Stimulated activated CD4-positive, alpha-beta T cell treated with anti-CD3 and anti-CD28 coated beads, Interleukin-12 subunit alpha, Interleukin-12 subunit beta, amount 100 ng/mL, for 48 hours (primary cell): ENCODE data around the gene LRRN4.

ENCODE experiments used
- DNase-seq, 3 donors: peaks; one replicate each; pipeline ENCODE4 v3.0.0-alpha.2; 2020; ENCODE audit warnings: low read depth in 2 of 3, low spot score in 1 of 3

The LRRN4 gene

DNA sequence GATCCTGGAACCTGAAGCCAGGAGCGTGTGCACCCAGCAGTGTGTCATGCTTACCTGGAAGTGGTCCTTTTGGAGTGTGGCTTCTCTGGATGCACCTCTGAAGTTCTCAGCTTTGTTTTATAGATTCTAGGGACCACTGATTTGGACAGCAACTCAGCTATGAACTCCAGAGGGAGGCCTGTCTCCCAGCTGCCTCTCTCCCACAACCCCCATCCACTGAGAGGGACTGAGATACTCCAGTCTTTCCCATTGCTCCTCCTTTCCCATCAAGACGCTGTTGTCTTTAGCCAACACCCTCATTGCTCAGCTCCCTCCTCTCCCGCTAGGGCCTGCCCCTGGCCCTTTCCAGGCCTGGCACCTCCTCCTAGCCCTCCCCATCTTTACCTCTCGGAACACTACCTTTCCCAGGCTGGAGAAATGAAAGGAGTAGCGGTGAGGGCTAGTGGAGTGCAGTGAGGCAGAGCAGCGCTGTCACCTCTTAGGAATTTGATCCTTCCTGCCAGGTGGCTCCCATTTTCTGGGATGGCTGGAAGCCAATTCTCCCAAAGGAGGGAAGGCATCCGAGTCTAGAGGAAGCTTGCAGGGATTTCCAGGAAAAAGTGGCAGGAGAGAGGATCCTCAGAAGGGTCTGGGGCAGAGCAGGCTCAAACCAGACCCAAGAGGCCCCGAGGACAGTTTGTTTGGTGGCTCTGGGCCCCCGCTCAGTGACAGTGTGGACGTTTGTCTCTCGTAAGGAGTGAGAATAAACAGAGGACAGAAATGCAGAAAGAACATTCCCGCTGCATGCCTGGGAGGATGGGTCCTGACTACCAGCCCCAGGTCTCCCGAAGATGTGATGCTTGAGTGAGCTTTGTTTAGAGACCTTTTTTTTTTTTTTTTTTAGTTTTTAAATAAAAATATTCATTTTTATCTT lies at the start of gene LRRN4:
LRRN4 (minus strand) TSS at position 285 of the 913 bp plus-strand sequence. CDS start 1,261 bp downstream, outside the sequence.
- no peak for DNase-seq

DNA sequence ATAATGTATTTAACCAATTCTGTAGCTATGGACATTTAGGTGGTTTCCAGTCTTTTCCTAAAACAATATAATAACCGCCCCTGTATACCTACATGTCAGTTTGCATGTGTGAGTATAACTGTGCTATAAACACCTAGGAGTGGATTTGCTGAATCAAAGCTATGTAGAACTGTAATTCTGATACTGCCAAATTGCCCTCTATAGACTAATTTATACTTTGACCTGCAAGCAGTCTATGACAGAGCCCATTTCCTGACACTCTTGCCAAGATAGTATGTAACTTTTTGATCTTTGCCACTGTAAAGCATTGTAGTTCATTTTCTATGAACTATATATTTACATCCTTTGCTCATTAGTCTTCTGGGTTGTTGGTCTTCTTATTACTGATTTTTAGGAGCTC lies 49.4 kb upstream of the LRRN4 start:
- no peak for DNase-seq

DNA sequence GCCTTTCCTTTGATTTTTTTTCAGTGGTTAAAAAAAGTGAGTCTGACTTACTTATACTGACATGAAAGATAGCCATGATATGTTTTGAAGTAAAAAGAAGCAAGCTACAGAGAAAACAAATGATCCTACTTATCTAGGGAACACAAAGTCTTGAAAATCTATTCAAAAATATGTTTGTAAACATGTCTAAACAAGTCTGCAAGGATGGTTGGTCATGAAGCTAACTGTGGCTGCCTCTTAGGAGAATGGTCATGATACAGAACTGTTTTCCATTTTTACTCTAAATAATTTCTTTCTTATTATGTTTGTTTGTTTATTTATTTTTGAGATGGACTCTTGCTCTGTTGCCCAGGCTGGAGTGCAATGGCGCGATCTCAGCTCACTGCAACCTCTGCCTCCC lies 47.5 kb upstream of the LRRN4 start:
- DNase-seq: no peak

DNA sequence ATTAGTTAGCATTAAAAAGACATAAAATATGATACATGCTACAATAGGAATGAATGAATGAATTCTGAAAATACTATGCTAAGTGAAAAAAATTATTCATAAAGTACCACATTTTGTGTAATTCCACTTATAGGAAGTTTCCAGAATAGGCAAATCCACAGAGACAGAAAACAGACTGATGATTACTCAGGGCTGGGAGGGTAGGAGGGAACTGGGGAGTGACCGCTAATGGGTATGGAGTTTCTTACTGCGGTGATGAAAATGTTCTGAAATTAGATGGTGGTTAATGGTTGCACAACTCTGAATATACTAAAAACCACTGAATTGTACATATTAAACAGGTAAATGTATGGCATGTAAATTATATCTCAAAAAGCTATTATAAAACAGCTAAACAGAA lies 46.4 kb upstream of the LRRN4 start:
- DNase-seq: no peak

DNA sequence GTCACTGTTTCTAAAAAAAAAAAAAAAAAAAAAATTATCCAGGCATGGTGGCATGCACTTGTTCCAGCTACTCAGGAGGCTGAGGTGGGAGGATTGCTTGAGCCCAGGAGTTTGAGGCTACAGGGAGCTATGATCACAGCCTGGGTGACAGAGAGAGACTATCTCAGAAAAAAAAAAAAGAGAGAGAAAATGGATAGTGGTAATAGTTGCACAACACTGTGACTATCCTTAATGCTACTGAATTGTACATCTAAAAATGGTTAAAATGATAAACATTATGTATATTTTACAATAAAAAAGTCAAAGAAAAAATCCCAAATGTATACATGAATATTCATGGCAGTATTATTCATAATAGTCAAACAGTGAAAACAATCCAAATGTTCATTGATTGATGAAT lies 46.0 kb upstream of the LRRN4 start:
- DNase-seq: no peak

DNA sequence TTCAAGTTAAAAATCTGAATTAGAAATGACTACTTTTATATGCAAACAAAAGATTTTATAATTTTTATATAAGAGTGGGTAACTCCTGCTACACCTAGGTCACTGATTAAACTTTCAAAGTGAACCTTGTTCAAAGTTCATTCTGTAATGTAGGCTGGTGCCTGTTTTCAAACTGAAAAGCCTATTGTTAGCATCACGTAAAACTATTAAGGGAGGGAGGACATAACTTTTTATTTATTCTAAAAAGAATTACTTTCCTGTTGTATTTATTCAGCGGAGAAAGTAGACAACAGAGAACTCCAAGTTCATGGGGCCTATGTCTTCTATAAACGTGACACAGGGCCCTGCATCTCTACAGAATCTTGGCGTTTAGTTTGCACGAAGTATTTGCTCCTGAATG lies 41.5 kb upstream of the LRRN4 start:
- no peak for DNase-seq

DNA sequence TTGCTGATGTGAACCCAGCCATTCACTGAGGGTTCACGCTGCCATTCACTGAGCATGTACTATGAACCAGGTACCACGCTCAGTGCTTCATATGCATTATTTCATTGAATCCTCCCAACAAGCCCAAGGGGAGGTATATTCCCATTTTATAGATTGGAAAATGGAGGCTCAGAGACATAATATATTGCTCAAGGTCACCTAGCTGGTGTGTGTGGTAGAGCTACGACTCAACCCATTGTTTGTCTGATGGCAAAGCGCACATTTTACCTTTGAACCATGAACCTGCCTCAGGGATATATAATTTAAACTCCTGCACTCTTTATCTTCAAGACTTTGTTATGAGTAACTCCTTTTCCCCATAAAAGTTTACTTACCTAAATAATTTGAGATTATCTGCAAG lies 40.7 kb upstream of the LRRN4 start:
- no peak for DNase-seq

DNA sequence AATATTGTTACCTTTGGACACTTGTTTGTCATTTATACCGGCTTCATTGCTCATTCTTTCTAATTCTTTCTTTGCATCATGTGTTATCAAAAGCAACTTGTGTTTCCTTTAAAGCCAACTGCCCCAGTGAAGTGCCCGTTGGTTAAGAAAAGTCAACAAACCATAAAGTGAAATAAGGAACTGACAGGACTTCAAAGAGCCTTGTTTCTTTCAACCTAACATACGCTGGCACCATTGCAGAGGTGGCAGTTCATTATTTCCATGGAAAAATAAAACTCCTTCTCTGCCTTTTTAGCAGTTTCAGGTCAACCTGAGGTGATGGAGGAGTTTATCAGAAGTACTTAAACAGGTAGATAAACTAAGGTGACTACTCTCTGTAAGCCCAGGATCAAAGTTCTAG lies 40.2 kb upstream of the LRRN4 start:
- no peak for DNase-seq

DNA sequence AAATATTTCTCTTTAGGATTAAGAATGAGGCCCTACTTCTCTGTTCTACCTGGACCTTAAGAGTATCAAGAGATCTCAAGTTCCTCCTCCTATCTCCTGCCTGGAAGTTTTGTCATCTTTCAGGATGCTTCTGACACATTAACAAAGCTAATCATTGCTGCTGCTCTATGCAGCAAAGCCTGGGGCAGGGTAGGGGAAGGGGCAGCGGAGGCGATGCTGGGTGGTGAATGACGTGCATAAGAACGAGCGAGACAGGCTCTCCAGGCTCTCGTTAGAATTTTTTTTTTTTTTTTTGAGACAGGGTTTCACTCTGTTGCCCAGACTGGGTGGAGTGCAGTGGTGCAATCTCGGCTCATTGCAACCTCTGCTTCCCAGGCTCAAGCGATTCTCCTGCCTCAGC lies 37.8 kb upstream of the LRRN4 start:
- no peak for DNase-seq

DNA sequence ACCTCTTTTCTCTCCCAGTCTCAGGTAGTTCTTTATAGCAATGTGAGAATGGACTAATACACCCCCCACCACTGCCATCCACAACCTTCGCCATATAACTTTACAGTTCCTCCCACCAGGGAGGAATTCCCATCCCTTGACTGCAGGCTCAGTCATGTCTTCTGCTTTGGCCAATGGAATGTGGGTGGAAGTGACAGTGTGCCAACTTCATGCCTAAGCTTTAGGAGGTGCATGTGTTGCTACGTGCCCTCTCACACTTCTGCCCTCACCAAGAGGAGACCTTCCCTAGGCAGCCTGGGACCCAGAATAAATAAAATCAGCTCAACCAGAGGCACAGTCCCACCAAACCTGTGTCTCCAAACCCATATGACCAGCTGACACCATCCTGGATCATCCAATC lies 33.0 kb upstream of the LRRN4 start:
- no peak for DNase-seq

DNA sequence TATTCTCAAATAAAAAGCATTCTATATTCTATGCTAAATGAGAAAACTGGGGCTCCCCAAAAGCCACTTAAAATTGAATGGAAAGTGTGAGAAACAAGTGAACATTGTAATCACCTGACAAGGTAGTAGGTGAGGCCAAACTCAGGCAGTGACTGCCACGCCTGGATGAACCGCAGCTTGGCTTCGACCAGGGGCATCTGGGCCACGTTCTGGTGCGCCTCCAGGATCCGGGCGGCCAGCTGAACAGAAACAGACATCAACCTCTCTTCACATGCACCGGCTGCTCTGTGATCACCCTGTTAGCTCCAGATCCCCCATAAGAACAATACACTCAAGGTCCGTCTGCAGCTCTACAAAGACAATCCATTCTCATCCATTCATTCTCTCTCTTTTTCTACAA lies 30.1 kb upstream of the LRRN4 start:
- DNase-seq: no peak

DNA sequence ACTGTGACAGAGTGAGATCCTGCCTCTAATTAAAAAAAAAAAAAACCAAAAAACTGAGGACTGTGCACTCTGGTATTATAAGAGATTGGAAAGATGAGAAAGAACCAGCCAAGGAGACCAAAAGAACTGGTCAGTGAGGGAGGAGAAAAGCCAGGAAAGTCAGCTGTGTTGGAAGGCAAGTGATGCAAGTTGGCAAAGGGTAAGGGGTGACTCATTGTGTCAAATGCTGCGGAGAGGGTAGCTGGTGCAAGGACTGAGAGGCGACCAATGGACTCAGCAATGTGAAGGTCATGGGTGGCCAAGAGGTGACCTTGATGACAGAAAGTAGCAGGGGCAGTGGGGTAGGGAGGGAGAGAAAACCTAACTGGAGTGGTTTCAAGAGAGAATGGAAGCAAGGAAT lies 27.4 kb upstream of the LRRN4 start:
- no peak for DNase-seq

DNA sequence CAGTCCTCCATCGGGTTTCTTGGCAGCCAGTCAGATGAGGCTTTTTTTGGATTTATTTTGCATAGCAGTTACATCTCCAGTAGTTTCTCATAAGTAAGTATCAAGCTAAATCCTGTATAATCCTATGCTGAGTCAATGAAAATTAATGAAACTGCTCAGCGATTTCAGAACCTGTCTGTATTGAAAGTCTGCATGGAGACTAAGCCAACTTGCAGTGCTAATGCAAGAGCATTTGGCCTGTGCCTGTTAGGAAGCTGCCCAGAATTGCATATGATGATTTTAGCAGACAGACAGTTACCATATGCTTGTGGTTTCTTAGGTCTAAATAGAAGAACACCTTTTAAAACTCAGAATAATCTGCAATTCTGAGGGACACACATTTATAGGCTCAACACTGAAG lies 25.2 kb upstream of the LRRN4 start:
- DNase-seq: no peak

DNA sequence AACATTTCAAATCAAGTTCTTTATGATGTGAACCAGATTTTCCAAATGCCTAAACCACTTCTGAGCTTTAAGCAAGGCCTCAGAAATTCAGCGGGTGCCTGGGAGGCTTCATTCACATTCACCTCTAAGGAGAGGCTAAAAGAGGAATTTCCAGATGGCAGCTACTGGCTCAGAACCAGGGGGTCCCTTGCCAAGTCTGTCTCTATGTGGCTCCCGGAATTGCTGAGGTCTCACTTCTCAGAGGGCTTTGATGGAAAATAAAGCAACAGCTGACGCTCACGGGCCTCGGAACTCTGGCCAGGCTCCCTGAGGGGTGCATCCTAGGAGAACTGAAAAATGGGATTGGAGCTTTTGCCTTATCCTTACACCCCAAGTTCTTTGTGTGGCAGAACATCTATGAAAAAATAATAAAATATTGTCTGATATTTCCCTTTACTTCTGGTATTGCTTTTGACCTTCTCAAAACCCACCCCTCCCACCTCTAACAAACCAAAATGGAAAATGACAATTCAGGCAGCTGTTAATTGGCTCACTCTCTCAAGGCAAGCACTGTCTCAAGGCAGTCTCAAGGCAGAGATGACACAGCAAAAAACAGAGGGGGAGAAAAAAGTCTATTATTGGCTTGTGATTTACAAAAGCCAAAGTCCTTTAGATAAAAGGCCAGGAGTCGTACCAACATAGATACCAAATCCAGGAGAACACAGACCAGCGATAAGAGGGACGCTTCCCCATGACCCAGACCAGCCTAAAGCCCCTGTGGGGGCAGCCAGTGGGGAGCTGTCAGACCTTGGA lies 21.8 kb upstream of the LRRN4 start:
- DNase-seq: no peak

DNA sequence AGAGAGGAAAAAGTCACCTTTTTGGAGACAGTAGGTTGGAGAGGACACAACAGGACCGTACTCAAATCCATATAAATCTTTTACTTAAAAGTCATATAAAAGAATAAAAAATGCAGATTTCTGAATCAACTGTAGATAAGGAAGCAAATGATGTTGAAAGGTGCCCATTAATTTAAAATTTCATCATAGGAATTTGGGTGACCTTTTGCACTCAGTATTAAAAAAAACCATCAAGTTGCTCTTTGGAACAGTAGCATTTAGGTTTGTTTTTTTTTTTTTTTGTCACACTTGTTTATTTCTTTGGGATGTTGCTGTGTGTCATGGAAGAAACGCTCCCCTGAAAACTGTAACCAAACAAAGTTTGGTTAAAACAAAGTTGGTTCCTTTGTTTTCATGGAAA lies 20.9 kb upstream of the LRRN4 start:
- DNase-seq: no peak

DNA sequence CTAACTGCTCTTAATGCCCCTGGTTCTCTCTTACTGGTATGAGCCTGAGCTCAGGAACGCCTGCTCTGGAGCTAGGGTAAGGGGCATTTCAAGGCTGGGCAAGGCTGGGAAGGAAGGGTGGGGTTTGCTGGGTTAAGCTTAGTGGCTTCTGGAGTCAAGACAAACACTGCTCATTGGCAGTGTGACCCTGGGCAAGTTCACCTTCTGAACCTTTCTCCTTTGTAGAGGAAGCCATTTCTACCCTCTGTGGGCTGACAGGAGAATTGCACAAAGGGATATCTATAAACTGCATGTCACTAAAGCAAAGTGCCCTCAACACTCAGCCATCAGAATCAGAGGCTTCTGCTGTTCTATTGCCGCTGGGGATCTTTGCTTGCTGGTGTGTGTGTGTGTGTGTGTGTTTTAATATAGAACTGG lies 20.3 kb upstream of the LRRN4 start:
- DNase-seq: no peak

DNA sequence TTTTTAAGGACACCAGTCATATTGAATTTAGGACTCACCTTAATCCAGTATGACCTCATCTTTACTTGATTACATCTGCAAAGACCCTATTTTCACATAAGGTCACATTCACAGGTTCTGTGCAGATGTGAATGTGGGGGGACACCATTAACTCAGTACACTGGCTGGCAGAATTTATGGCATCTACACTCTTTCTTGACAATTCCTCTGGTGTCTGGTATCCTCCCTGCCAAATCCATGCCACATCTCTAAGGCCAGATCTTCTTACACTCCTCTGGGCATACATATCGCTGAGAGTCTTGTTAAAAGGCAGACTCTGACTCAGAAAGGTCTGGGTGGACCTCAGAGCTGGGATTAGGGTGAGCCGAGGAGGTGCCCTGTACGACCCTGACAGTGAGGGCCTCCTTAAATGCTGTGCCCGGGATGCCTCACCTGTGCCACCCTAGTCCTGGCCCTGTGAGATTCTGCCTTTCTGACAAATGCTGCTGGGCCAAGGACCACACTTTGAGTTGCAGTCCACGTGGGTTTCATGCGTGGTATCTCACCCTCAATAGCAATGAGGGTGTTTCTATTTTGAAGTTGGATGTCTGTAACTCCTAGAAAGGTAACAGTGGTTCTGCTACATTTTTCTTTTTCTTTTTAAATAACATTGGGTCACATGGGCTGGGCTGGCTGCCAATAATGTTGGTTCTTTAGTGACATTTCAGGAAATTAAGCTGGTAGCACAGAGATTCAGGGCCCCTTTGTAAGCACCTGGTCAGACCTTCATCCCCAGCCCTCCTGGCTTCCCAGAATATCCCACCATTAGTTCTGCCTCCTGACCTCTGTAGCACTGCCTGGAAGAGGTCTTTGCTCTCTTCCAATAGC lies 17.2 kb upstream of the LRRN4 start:
- no peak for DNase-seq

DNA sequence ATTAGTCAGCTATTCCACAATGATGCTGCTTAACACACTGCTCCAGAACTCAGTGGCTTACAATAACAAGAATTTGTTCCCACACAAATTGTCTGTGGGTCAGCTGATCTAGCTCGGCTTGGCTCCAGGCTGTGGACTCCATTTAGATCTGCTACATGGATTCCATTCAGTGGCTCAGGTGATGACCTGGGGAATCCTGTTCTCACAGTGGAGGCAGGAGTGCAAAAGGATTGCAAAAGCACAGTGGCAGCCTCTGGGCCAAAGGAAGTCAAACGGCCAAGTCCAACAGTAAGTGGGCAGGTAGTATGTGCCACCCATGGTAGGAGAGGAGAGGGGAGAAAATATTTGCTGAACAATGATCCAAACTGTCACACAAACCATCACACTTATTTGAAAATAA lies 15.8 kb upstream of the LRRN4 start:
- DNase-seq: no peak

DNA sequence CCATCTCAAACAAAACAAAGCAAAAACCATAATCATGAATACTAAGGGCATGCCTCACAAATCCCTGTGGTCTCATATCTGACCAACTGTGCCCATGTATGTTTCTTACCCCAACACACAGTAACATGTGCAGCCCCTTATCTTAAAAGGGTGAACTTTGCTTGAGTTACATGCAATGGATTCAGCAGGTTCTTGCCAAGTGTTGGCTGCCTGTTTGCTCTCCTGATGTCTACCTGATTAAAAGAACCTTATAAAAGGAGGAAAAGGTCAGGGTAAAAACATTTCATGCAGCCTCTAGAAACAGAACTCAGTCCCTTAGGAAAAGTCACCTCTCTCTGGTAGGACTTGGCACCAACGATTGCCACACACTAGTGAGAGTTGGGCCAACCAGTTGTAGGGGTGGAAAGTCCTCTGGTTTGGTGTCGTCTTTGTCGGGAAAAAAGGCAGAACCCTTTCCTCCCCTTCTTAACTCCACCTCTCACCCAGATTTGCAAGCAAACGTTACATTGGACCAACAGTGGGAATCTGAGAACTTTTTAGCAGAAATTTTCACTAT lies 14.0 kb upstream of the LRRN4 start:
- no peak for DNase-seq

DNA sequence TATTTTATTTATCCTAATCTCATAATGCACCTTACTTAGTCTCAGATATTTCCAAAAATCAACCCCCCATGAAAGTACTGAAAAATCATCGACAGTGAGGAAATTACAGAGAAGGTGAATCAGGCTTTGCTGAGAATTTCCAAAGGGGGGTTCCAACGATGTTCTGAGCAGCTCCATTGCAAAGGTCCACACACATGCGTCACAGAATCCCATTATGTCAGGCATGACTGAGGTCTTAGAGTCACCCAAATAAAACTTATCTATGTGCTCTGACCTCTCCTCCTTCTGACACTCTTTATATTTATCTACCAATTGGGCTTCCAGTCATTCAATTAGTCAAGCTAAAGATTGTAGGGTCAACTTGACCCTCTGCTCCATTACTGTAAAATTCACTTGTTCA lies 12.7 kb upstream of the LRRN4 start:
- DNase-seq: no peak

DNA sequence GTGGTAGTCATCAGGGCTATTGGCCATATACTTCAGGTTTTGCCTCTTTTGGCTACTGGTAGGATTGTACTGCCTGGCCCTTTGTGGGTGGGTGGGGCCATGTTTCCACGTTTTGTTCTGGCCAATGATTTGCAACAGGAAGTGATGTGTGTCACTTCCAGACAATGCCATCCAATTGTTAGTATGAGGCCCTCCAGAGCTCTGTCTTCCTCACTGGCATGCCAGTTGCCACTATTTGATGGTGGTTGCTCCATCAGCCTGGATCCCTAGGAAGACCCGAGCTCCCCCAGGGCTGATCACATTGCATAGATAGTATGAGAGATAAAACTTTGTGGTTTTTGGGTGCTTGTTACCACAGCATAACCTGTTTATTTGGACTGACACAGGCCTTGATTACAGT lies 7.7 kb upstream of the LRRN4 start:
- DNase-seq: no peak
